Activated naive CD8-positive, alpha-beta T cell treated with anti-CD3 and anti-CD28 coated beads, Interleukin-2, amount 50 U/mL, for 24 hours (primary cell): ENCODE measurements around the gene PZP.
"Not testable (repeated sequence)": the region's sequence is repeated elsewhere in the genome, so short reads cannot be mapped to it uniquely, and the experiment has no call there.

Source experiments
- ATAC-seq: fragments of 150-1000 bp; cut with Tn5 transposase; one replicate; pipeline ENCODE4 v1.10.0; 2021
- DNase-seq: peaks from one replicate; pipeline ENCODE4 v3.0.0; 2021
- H3K27ac Mint-ChIP-seq: one replicate; pipeline ENCODE4 v1.8.0; 2021; ENCODE audit warnings: mild to moderate bottlenecking, mixed read lengths
- H3K27me3 Mint-ChIP-seq: one replicate; pipeline ENCODE4 v1.8.0; 2021; ENCODE audit warnings: mixed read lengths
- H3K36me3 Mint-ChIP-seq: one replicate; pipeline ENCODE4 v1.8.0; 2021; ENCODE audit warnings: low read depth, mixed read lengths
- H3K4me1 Mint-ChIP-seq: one replicate; pipeline ENCODE4 v1.8.0; 2021; ENCODE audit warnings: mixed read lengths
- H3K4me3 Mint-ChIP-seq: one replicate; pipeline ENCODE4 v1.8.0; 2021; ENCODE audit warnings: mild to moderate bottlenecking, moderate library complexity, mixed read lengths
- H3K9me3 Mint-ChIP-seq: one replicate; pipeline ENCODE4 v1.8.0; 2021; ENCODE audit warnings: mixed read lengths

The PZP gene

GRCh38 chr12:9208229-9208628 is at the start of gene PZP:
TSS of gene PZP (minus strand) at chr12:9208395. CDS start at chr12:9208341, 54 bp downstream.
- DNase-seq (no peak), ATAC-seq (no peak)
- Mint-ChIP-seq H3K27ac (no peak within 1 kb of the TSS), H3K4me3 (no peak within 1 kb of the TSS), H3K27me3 (no peaks in the 10 kb centered on the region), H3K4me1 (no peaks in the 10 kb centered on the region), H3K9me3 (no peaks in the 10 kb centered on the region), H3K36me3 (no peaks in the 10 kb centered on the region)

- H3K9me3 Mint-ChIP-seq: no peaks in the 10 kb centered on the region
- H3K4me3 Mint-ChIP-seq: no peak overlapping the region
- ATAC-seq: no peak
- peaks cover 3% of the 10 kb centered on the region for H3K4me1 Mint-ChIP-seq
- no peaks in the 10 kb centered on the region for H3K36me3 Mint-ChIP-seq
- no peak overlapping the region for H3K27ac Mint-ChIP-seq
- DNase-seq: no peak
- no peaks in the 10 kb centered on the region for H3K27me3 Mint-ChIP-seq
Measured at GRCh38 chr12:9256758-9257405, 48.7 kb upstream of the PZP start.

DNA sequence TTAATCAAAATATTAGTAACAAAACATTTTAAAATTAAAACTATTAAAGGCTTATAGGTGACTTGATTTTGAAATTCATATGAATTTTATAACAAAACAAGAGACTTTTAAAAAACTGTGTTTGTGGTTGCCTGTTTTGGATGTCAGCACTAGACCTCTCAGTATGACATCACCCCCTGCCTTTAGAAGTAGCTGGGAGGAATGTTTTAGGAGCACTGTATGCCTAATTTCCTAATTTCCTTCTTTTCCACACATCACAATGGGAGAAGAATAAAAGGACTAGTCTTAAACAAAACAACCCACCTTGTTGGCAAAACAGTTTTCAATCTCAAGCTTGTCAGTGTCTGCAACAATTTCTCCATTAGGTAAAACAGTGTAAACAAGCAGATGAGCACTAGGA is 48.1 kb upstream of the PZP start:
- peaks cover 2% of the 10 kb centered on the region for H3K27me3 Mint-ChIP-seq
- peaks cover 3% of the 10 kb centered on the region for H3K4me1 Mint-ChIP-seq
- H3K4me3 Mint-ChIP-seq: no peak overlapping the region
- no peak overlapping the region for H3K27ac Mint-ChIP-seq
- H3K9me3 Mint-ChIP-seq: no peaks in the 10 kb centered on the region
- no peak for DNase-seq
- no peaks in the 10 kb centered on the region for H3K36me3 Mint-ChIP-seq
- ATAC-seq: no peak

DNA sequence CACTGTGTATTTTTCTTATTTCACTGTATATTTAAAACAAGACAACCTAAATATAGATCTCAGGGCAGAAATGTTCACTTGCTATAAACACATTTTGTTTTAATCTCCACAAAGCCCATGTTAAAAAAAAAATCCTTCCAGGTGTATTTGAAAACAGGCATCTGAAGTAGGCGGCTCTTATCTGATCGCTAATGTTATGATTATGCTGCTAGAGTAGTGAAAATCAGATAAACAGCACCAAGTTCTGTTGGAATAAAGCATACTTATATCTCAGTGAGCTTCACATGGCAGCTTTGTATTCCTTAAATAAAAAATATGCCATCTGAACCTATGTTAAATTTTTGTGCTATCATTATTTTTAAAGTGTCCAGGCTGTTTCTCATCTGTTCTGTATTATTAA is 47.6 kb upstream of the PZP start:
- Mint-ChIP-seq H3K9me3 (no peaks in the 10 kb centered on the region), H3K27ac (no peak overlapping the region), H3K36me3 (no peaks in the 10 kb centered on the region), H3K4me1 (peaks cover 3% of the 10 kb centered on the region), H3K27me3 (peaks cover 5% of the 10 kb centered on the region), H3K4me3 (no peak overlapping the region)
- ATAC-seq (no peak), DNase-seq (no peak)

DNA sequence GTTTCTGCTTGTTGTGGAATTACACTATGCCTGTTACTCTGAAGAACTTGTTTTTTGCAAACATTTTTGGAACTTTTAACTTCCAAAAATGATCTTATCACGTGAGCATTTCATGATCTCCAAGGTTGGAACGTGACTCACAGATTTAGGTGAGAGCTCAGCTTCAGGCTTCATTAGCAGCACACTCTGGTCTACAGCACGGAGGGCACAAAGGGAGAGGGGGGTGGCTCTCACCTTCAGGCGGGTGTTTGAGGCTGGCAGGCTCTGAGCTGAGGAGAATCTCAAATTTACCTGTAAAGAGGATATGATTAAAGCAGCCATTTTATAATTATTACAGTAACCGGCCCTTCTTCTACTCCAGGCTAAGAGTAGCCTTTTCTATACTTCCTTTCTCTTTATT is 45.3 kb upstream of the PZP start:
- ATAC-seq (no peak), DNase-seq (no peak)
- Mint-ChIP-seq H3K4me1 (peaks cover 1% of the 10 kb centered on the region), H3K4me3 (no peak overlapping the region), H3K27ac (no peak overlapping the region), H3K27me3 (peaks cover 12% of the 10 kb centered on the region), H3K36me3 (no peaks in the 10 kb centered on the region), H3K9me3 (no peaks in the 10 kb centered on the region)

DNA sequence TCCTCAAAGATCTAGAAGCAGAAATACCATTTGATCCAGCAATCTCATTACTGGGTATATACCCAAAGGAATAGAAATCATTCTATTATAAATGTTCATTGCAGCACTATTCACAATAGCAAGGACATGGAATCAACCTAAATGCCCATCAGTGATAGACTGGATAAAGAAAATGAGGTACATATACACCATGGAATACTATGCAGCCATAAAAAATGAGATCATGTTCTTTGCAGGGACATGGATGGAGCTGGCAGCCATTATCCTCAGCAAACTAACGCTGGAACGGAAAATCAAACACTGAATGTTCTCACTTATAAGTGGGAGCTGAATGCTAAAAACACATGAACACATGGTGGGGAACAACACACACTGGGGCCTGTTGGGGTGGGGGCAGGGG is 44.6 kb upstream of the PZP start:
- not testable (repeated sequence) for DNase-seq, H3K27ac Mint-ChIP-seq, ATAC-seq, H3K9me3 Mint-ChIP-seq, H3K4me1 Mint-ChIP-seq, H3K36me3 Mint-ChIP-seq, H3K4me3 Mint-ChIP-seq
- peaks cover 14% of the 10 kb centered on the region for H3K27me3 Mint-ChIP-seq

DNA sequence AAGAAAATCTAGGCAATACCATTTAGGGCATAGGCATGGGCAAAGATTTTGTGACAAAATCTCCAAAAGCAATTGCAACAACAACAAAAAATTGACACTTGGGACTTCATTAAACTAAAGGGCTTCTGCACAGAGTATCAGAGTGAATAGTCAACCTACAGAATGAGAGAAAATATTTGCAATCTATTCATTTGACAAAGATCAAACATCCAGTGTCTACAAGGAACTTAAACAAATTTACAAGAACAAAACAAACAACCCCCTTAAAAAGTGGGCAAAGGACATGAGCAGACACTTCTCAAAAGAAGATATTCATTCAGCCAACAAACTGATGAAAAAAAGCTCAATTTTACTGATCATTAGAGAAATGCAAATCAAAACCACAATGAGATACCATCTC is 44.1 kb upstream of the PZP start:
- Mint-ChIP-seq H3K36me3 (no peaks in the 10 kb centered on the region), H3K4me3 (no peak overlapping the region), H3K4me1 (peaks cover 14% of the 10 kb centered on the region), H3K9me3 (no peaks in the 10 kb centered on the region), H3K27me3 (peaks cover 14% of the 10 kb centered on the region), H3K27ac (no peak overlapping the region)
- DNase-seq (no peak), ATAC-seq (no peak)

DNA sequence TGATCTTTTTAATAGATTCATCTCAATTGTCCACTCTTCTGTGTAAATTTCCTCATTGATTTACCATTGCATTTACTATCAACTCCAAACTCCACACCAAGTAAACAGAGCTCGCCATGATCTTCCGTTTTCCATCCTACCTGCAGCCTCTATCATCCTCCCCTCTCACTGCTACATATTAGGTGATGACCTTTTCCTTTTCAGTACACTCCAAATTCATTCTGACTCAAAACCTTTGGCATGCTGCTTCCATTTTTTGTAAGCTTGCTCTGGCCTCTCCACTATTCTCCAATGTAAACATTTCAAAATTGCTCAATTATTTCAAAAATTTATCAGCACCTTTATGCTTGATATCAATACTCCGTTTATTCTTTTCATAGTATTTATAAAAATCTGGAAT is 40.2 kb upstream of the PZP start:
- Mint-ChIP-seq H3K36me3 (no peaks in the 10 kb centered on the region), H3K4me1 (peaks cover 39% of the 10 kb centered on the region), H3K4me3 (no peak overlapping the region), H3K27me3 (peaks cover 14% of the 10 kb centered on the region), H3K27ac (no peak overlapping the region), H3K9me3 (peaks cover 5% of the 10 kb centered on the region)
- ATAC-seq (no peak), DNase-seq (no peak)

- Mint-ChIP-seq H3K9me3 (peaks cover 5% of the 10 kb centered on the region), H3K4me1 (peaks cover 51% of the 10 kb centered on the region), H3K36me3 (peaks cover 2% of the 10 kb centered on the region), H3K27ac (peak overlapping the region; percentile 94), H3K4me3 (no peak overlapping the region), H3K27me3 (peaks cover 11% of the 10 kb centered on the region)
- peak; percentile 92 for ATAC-seq
- DNase-seq: peak; percentile 57
Measured at GRCh38 chr12:9244894-9245293, 36.7 kb upstream of the PZP start.

DNA sequence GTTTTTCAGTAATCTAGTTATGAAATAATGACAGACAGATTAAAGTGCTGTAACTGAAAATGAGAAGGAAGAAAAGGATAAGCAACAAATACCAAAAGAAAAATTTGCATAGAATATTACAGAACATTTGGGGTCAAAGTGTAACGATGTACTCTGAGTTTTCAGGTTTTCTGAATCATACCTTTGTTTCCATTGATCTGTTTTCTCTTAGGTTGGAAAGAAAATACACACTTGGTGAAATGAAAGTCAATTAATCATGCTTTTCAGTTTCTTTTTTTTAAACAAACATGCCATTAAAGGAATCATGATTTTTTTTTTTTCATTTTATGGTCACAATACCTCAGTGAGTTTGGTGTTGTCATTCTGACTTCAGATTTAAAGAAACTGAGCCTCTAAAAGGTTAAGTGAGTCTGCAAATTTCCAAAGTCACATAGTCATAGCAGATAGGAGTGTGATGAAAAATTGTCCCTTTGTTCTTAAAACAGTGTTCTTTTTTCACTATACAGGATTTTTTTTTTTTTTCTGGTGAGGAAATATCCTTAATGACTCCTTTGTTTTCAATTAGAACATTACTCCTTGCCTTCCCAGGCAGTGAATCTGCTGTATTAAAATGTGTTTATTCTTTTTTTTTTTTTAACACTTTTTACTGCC is 35.9 kb upstream of the PZP start:
- H3K27ac Mint-ChIP-seq: peak overlapping the region; percentile 94
- H3K4me3 Mint-ChIP-seq: no peak overlapping the region
- peaks cover 2% of the 10 kb centered on the region for H3K36me3 Mint-ChIP-seq
- ATAC-seq: peak; percentile 68
- peaks cover 10% of the 10 kb centered on the region for H3K27me3 Mint-ChIP-seq
- DNase-seq: no peak
- peaks cover 54% of the 10 kb centered on the region for H3K4me1 Mint-ChIP-seq
- H3K9me3 Mint-ChIP-seq: peaks cover 5% of the 10 kb centered on the region

GRCh38 chr12:9241301-9241700 is 33.1 kb upstream of the PZP start:
- ATAC-seq (no peak), DNase-seq (no peak)
- H3K9me3 Mint-ChIP-seq: peaks cover 5% of the 10 kb centered on the region
- peaks cover 2% of the 10 kb centered on the region for H3K36me3 Mint-ChIP-seq
- peaks cover 39% of the 10 kb centered on the region for H3K4me1 Mint-ChIP-seq
- peaks cover 8% of the 10 kb centered on the region for H3K27me3 Mint-ChIP-seq
- peak overlapping the region; percentile 89 for H3K4me3 Mint-ChIP-seq
- H3K27ac Mint-ChIP-seq: peak overlapping the region; percentile 9

- DNase-seq (no peak), ATAC-seq (no peak)
- Mint-ChIP-seq H3K36me3 (peaks cover 2% of the 10 kb centered on the region), H3K27ac (no peak overlapping the region), H3K4me3 (peak overlapping the region; percentile 89), H3K4me1 (peaks cover 36% of the 10 kb centered on the region), H3K27me3 (peaks cover 8% of the 10 kb centered on the region), H3K9me3 (peaks cover 5% of the 10 kb centered on the region)
Measured at GRCh38 chr12:9240776-9241175, 32.6 kb upstream of the PZP start.

DNA sequence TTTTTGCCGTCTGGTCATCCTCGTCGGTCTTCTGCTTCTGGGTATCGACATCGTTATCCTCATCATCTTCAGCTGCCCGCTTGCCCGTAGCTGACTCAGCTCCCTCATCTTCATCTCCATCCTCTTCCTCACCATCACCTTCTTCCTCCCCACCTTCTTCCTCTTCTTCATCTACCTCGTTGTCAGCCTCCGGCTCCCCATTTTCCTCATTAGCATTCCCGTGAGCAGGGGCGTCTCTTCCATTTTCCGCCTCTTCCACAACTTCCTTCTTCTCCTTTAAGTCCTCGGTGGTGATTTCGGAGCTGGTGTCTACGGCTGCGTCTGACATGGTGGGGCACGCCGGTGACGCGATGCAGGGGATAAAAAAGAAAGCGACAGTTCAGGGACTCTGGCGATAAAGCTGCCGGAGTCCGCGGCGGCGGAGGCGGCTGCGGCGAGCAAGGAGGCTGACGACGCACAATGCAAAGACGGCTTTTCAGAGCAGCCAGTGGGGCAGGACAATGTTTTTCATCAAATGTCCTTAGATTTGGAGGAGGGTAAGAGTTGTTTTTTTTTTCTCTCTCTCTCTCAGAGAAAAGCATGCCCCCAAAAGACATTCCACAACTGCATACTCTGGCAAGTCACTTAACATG is 31.9 kb upstream of the PZP start:
- ATAC-seq (peak; percentile 17), DNase-seq (peak; percentile 56)
- not testable (repeated sequence) for H3K9me3 Mint-ChIP-seq, H3K27me3 Mint-ChIP-seq, H3K36me3 Mint-ChIP-seq
- Mint-ChIP-seq H3K27ac (peak overlapping the region; percentile 90), H3K4me3 (peak overlapping the region; percentile 89), H3K4me1 (peaks cover 29% of the 10 kb centered on the region)

DNA sequence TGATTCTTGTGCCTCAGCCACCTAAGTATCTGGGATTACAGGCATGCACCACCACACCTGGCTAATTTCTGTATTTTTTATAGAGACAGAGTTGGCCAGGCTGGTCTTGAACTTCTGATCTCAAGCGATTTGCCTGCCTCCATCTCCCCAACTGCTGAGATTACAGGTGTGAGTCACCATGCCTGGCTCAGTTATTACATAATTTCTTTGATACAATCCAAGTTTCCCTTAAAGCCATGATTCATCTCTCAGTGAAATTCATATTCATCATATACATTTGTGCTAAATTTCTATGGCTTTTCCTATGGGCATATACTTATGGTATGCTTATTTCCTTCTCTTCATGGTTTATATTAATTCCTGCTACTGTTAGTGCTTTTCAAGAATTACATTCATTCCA is 29.1 kb upstream of the PZP start:
- Mint-ChIP-seq H3K27me3 (peaks cover 8% of the 10 kb centered on the region), H3K9me3 (no peaks in the 10 kb centered on the region), H3K4me3 (no peak overlapping the region), H3K27ac (no peak overlapping the region), H3K36me3 (peaks cover 2% of the 10 kb centered on the region), H3K4me1 (peaks cover 14% of the 10 kb centered on the region)
- DNase-seq (no peak), ATAC-seq (no peak)

DNA sequence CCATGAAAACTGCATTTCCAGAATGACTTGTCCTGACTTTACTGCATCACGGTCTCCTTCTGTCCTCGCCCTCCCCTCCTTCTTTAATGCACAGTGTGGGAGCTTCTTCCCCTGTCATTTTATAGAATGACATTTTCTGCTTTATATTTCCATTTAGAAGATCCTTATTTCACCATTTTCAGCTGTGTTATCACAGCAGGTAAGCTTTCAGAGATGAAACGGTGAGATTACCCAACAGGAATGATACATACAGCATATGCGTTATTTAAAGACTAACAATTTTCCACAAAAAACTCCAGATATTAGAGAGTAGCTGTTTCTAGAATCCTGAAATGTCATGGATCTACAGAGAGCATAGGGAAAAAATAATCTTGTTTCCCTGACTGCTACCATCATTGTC is 27.3 kb upstream of the PZP start:
- no peak for ATAC-seq
- no peak overlapping the region for H3K27ac Mint-ChIP-seq
- peaks cover 2% of the 10 kb centered on the region for H3K27me3 Mint-ChIP-seq
- H3K4me1 Mint-ChIP-seq: peaks cover 9% of the 10 kb centered on the region
- H3K9me3 Mint-ChIP-seq: no peaks in the 10 kb centered on the region
- DNase-seq: no peak
- H3K4me3 Mint-ChIP-seq: no peak overlapping the region
- H3K36me3 Mint-ChIP-seq: peaks cover 2% of the 10 kb centered on the region
